ENCODE results near the gene STUB1.

GRCh38 chr16:698911-699671 is 18.9 kb downstream of the STUB1 start:
- TF ChIP-seq POLR2AphosphoS5 (IDR thresholded peaks at IDR 0.05; ENCODE audit: low read depth, low read length): no peak
- no peak for TF ChIP-seq SIN3A (IDR thresholded peaks at IDR 0.05; ENCODE audit: borderline replicate concordance, insufficient read depth, low read length)
- TF ChIP-seq REST (IDR thresholded peaks at IDR 0.05; ENCODE audit: insufficient read depth in 1 of 2, low read depth in 2 of 2, low read length in 2 of 2): no peak
